Measurements from ENCODE around the gene PMPCA.
"Not testable (repeated sequence)": the region's sequence is repeated elsewhere in the genome, so short reads cannot be mapped to it uniquely, and the experiment has no call there.

The PMPCA gene

GRCh38 chr9:136409557-136410455 lies 652 bp upstream of the PMPCA start:
- DNase-seq = peak in 20 of 56 donors; percentile 4 to 49 (median 19)

DNA sequence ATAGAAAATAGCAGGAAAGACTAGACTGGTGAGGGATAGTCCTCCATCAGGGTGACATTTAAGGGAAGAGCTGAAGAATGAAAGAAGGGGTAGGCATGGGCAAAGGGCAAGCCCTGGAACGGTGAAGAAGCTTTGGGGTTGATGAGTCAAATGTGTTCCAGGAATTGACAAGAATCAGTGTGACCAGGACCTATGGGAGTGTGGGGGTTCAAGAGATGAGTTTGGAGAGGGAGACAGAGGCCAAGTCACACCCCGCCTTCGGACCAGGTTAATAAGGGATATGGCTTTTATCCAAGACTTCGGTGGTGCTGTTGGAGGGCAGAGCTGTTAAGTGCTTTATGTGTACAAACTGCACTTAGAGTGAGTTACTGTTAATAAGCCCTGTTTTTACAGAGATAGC lies 920 bp downstream of the PMPCA start:
- no peak for DNase-seq

DNA sequence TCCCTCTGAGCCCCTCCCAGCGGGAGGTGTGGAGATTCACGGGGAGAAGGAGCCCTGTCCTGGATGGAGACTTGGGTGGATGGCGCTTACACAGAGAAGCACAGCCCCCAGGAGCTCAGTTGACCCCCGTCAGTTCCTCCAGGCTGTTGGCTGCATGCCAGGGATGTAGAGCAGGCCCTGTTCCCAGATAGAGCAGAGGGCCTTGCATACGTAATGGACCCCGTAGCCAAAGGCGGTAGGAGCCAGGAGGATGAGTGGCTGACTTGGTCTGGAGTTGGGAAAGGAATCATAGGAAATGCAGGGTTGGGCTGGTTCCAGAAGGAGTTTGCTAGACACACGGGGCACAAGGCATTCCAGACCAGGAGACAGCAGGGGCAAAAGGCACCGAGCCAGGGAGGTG lies 2.5 kb downstream of the PMPCA start:
- DNase-seq = peak in 13 of 56 donors; percentile 7 to 50 (median 20)

- no peak for DNase-seq
Observed at GRCh38 chr9:136416427-136416826, 6.0 kb downstream of the PMPCA start.

GRCh38 chr9:136416914-136417313 lies 6.5 kb downstream of the PMPCA start:
- no peak for DNase-seq

DNA sequence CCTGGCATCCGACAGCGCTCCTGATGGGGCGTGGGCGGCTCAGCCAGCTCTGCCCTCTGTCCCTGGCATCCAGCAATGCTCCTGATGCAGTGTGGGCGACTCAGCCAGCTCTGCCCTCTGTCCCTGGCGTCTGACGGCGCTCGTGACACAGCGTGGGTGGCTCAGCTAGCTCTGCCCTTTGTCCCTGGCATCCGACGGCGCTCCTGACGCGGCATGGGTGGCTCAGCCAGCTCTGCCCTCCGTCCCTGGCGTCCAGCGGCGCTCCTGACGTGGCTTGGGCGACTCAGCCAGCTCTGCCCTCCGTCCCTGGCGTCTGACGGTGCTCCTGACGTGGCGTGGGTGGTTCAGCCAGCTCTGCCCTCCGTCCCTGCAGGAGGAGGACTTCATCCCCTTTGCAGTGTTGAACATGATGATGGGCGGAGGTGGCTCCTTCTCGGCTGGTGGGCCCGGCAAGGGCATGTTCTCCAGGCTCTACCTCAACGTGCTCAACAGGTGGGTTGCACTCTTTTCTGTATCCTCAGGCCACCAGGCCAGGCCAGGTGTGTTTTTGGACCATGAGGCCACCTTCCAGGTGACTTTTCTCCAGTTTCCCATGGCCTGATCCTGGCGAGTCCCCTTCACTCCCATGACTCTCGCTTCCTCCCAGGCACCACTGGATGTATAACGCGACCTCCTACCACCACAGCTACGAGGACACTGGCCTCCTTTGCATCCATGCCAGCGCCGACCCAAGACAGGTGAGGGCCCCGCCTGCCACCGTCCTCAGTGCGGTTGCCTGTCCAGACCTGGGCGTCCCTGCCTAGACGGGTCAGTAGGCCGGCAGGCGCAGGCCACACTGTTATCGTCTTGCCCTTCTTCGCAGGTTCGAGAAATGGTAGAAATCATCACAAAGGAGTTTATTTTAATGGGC lies 8.0 kb downstream of the PMPCA start:
- DNase-seq = no peak

GRCh38 chr9:136419092-136419420 lies 8.6 kb downstream of the PMPCA start:
- no peak for DNase-seq

DNA sequence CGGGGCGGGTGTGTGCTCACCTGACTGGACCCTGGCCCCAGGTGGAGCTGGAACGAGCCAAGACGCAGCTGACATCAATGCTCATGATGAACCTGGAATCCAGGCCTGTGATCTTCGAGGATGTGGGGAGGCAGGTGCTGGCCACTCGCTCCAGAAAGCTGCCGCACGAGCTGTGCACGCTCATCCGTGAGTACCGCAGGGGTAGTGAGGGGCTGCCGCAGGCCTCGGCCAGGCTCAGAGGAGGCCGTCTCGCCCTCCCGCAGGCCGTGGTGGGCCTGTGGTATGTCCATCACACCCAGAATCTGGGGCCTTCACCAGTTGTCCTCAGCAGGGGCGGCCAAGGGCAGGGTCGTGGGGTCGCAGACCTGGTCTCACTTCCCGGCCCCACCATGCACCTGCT lies 11.3 kb downstream of the PMPCA start:
- no peak for DNase-seq

- DNase-seq = no peak
Observed at GRCh38 chr9:136422876-136423275, 12.4 kb downstream of the PMPCA start.

GRCh38 chr9:136423432-136424146 lies 13.1 kb downstream of the PMPCA start:
- DNase-seq = no peak

DNA sequence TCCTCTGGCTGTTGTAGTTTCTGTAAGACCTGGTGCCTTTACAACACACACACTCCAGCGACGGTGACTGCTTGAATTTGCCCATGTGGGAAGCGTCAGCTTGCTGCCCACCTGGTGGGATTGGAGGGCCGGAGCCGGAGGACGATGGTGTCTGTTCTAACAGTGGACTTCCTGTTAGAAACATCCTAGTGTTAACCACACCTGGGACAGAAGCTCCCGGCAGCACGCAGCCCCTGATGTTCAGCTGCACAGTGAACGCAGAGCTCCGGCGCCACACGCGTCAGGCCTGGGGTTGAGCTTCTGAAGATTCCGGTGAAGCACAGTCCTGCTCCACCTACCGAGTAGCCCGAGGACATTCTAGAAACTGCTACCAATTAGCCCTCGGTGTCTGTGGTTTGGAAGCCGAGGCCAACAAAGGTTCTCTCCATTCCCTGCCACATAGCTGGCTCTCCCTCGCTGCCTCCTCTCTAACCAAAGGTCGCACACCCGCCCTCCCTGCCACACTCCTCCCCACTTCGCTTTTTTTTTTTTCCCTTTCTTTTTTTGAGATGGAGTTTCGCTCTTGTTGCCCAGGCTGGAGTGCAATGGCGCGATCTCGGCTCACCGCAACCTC lies 14.4 kb downstream of the PMPCA start:
- no peak for DNase-seq

- not testable (repeated sequence) for DNase-seq
Observed at GRCh38 chr9:136425367-136425766, 14.9 kb downstream of the PMPCA start.

DNA sequence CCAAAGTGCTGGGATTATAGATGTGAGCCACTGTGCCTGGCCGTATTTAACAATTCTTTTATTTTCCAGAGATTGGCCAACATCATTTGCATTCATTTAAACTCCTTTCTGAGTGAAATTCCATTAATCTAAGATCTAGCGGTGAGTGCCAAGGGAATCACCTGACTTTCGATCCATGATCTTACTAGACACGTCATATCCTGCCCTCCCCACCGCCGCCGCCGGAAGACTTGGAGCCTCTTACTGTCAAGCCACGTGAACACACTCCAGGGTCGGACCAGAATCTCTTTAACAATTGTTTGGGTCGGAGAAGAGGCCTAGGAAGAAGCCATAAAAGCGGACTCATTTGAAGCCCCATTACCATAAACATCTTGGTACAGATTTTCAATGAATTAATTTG lies 16.3 kb downstream of the PMPCA start:
- no peak for DNase-seq

DNA sequence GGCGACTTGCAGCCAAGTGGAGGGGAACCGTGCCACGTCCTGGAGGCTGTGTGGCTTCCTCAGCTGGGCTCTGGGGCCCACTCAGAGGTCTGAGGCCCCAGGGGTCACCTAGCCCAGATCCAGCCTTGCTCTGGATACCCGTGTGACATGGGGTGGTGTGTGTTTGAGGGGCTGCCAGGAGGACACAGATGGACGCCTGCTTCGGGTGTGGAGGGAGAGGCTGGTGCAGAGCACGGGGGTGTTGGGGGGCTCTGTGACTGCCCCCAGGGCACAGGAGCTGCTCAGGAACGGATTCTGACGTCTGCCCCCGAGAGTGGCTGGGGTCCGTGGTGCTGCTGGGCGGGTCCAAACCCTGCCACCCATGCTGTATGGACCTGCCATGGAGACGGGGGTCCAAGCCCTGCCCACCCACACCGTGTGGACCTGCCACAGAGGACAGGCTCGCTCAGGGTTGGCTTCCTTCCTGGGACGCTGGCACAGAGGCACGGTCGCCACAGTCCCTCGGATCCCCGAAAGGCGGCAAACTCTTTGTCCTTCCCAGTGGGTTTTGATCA lies 18.7 kb downstream of the PMPCA start:
- DNase-seq = no peak

- no peak for DNase-seq
Observed at GRCh38 chr9:136429683-136430491, 19.4 kb downstream of the PMPCA start.

GRCh38 chr9:136430588-136431234 lies 20.3 kb downstream of the PMPCA start:
- DNase-seq = no peak

- no peak for DNase-seq
Observed at GRCh38 chr9:136431782-136432350, 21.4 kb downstream of the PMPCA start.

DNA sequence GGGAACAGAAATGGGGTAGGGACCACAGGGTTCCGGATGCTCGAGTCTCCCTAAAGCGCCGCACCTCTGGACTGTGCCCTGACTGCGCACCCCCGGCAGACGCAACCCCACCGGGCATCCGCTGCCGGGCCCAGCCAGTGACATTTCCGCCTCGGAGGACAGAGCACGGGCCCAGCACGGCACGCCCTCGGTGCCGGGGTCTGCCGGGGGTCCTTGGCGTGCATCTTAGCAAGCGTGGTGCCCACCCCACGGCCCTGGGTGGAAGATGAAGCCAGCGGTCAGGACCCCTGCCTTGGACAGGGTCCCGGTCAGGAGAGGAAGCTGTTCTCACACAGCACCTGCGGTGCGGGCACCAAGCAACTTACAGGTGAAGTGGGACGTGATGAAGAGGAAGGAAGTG lies 22.1 kb downstream of the PMPCA start:
- DNase-seq = no peak

GRCh38 chr9:136433043-136433715 lies 22.7 kb downstream of the PMPCA start:
- no peak for DNase-seq

All from nucleus accumbens (tissue), 56 donors.